ENCODE results near the gene ENTPD1. TPM values are rescaled to one million over a fixed set of nuclear protein-coding genes. Genes with fewer than 3 reads are reported as not detected.
"Not testable (repeated sequence)": the region's sequence is repeated elsewhere in the genome, so short reads cannot be mapped to it uniquely, and the experiment has no call there.

The ENTPD1 gene
- total RNA-seq, 1 experiment from 2014 or later: not detected

- no peaks in the 10 kb centered on the region for H3K36me3 ChIP-seq (ENCODE audit: low read depth)
- no peak overlapping the region for H3K4me2 ChIP-seq
- H3F3A ChIP-seq (ENCODE audit: insufficient read depth, low read depth): no peaks in the 10 kb centered on the region
- intact Hi-C loops (cut with micrococcal nuclease; ENCODE audit: unreplicated experiment): loop anchor here (2.0 kb wide), 1 partner anchor 34 kb away; no protein-coding TSS in a partner anchor
- TF ChIP-seq EZH2 (IDR thresholded peaks at IDR 0.05; ENCODE audit: low read depth) (no peak), CTCF (conservative IDR thresholded peaks at IDR 0.05) (no peak)
- no peak for DNase-seq
- no peak overlapping the region for H3K27ac ChIP-seq
- no peaks in the 10 kb centered on the region for H4K20me1 ChIP-seq (ENCODE audit: insufficient read depth)
- H3K9me3 ChIP-seq (ENCODE audit: insufficient read depth, low read depth): no peaks in the 10 kb centered on the region
- H3K79me2 ChIP-seq (ENCODE audit: low read depth): no peaks in the 10 kb centered on the region
- no peak overlapping the region for H2AFZ ChIP-seq
- no peak overlapping the region for H3K4me3 ChIP-seq
- H3K9me2 ChIP-seq (ENCODE audit: insufficient read depth): no peaks in the 10 kb centered on the region
- H3K27me3 ChIP-seq (ENCODE audit: insufficient read depth, low read depth): no peaks in the 10 kb centered on the region
- POLR2A ChIA-PET (ENCODE audit: unreplicated experiment): interaction anchor here (0.6 kb wide), 2 partner anchors 34 to 689 kb away, joined by 3 to 8 read pairs; no protein-coding TSS in a partner anchor
- no TSS peak for BruUV-seq (replicated peaks)
- no peaks in the 10 kb centered on the region for H3K4me1 ChIP-seq (replicated peaks; ENCODE audit: insufficient read depth)
- CTCF ChIA-PET: interaction anchor here (1.7 kb wide), 1 partner anchor 35 kb away, joined by 14 read pairs; the partner anchor contains the start of gene TCTN3
Observed at GRCh38 chr10:95728526-95728925, 27.4 kb upstream of the ENTPD1 start.

GRCh38 chr10:95729323-95730055 is 26.5 kb upstream of the ENTPD1 start:
- Histone ChIP-seq H3K36me3 (ENCODE audit: low read depth) (no peaks in the 10 kb centered on the region), H3F3A (ENCODE audit: insufficient read depth, low read depth) (no peaks in the 10 kb centered on the region), H4K20me1 (ENCODE audit: insufficient read depth) (no peaks in the 10 kb centered on the region), H3K9me3 (ENCODE audit: insufficient read depth, low read depth) (no peaks in the 10 kb centered on the region; the same call in 1 of the 2 replicates), H3K79me2 (ENCODE audit: low read depth) (no peaks in the 10 kb centered on the region), H3K9me2 (ENCODE audit: insufficient read depth) (no peaks in the 10 kb centered on the region), H3K27me3 (ENCODE audit: insufficient read depth, low read depth) (no peaks in the 10 kb centered on the region), H3K4me1 (replicated peaks; ENCODE audit: insufficient read depth) (no peaks in the 10 kb centered on the region), H3K27ac (no peak overlapping the region), H3K4me3 (no peak overlapping the region), H3K4me2 (no peak overlapping the region), H2AFZ (no peak overlapping the region)
- no peak for TF ChIP-seq CTCF (conservative IDR thresholded peaks at IDR 0.05)
- no peak for TF ChIP-seq EZH2 (IDR thresholded peaks at IDR 0.05; ENCODE audit: low read depth)
- ChIA-PET CTCF (no interaction called here), POLR2A (ENCODE audit: unreplicated experiment) (no interaction called here)
- intact Hi-C loops (cut with micrococcal nuclease; ENCODE audit: unreplicated experiment): loop anchor here (2.0 kb wide), 1 partner anchor 35 kb away; no protein-coding TSS in a partner anchor
- no peak for DNase-seq
- no TSS peak for BruUV-seq (replicated peaks)

- no peak for DNase-seq
- Histone ChIP-seq H2AFZ (no peak overlapping the region), H3K4me3 (no peak overlapping the region), H3K9me3 (ENCODE audit: insufficient read depth, low read depth) (no peaks in the 10 kb centered on the region; the same call in 1 of the 2 replicates), H3K9me2 (ENCODE audit: insufficient read depth) (no peaks in the 10 kb centered on the region), H4K20me1 (ENCODE audit: insufficient read depth) (no peaks in the 10 kb centered on the region), H3K27me3 (ENCODE audit: insufficient read depth, low read depth) (no peaks in the 10 kb centered on the region), H3F3A (ENCODE audit: insufficient read depth, low read depth) (no peaks in the 10 kb centered on the region), H3K36me3 (ENCODE audit: low read depth) (no peaks in the 10 kb centered on the region), H3K79me2 (ENCODE audit: low read depth) (no peaks in the 10 kb centered on the region), H3K27ac (no peak overlapping the region), H3K4me1 (replicated peaks; ENCODE audit: insufficient read depth) (no peaks in the 10 kb centered on the region), H3K4me2 (no peak overlapping the region)
- no TSS peak for BruUV-seq (replicated peaks)
- CTCF ChIA-PET: no interaction called here
- intact Hi-C loops (cut with micrococcal nuclease; ENCODE audit: unreplicated experiment): no loop called here
- POLR2A ChIA-PET (ENCODE audit: unreplicated experiment): interaction anchor here (0.6 kb wide), 1 partner anchor 36 kb away, joined by 13 read pairs; no protein-coding TSS in a partner anchor
- no peak for TF ChIP-seq EZH2 (IDR thresholded peaks at IDR 0.05; ENCODE audit: low read depth)
- no peak for TF ChIP-seq CTCF (conservative IDR thresholded peaks at IDR 0.05)
Observed at GRCh38 chr10:95730233-95730632, 25.7 kb upstream of the ENTPD1 start.

- H2AFZ ChIP-seq; H3K4me1 ChIP-seq (replicated peaks; ENCODE audit: insufficient read depth); H3K27me3 ChIP-seq (ENCODE audit: insufficient read depth, low read depth); H3K4me3 ChIP-seq; intact Hi-C loops (cut with micrococcal nuclease; ENCODE audit: unreplicated experiment); H4K20me1 ChIP-seq (ENCODE audit: insufficient read depth); H3K9me3 ChIP-seq (ENCODE audit: insufficient read depth, low read depth); DNase-seq; POLR2A ChIA-PET (ENCODE audit: unreplicated experiment); H3K27ac ChIP-seq; H3K4me2 ChIP-seq; H3K79me2 ChIP-seq (ENCODE audit: low read depth); H3K9me2 ChIP-seq (ENCODE audit: insufficient read depth); CTCF ChIA-PET; BruUV-seq (replicated peaks); H3K36me3 ChIP-seq (ENCODE audit: low read depth); H3F3A ChIP-seq (ENCODE audit: insufficient read depth, low read depth): not testable (repeated sequence)
Observed at GRCh38 chr10:95732907-95733306, 23.1 kb upstream of the ENTPD1 start.
